SK-N-SH (cell line): ENCODE results near the gene GDPD4. TPM values are rescaled to one million over a fixed set of nuclear protein-coding genes. Genes with fewer than 3 reads are reported as not detected.

Source experiments
- CTCF ChIA-PET: fragments of 300-600, 350-600 bp; formaldehyde crosslinking; extraction: SDS; loops from one replicate; lab custom pipeline; 2021; lab: Yijun Ruan, JAX
- POLR2A ChIA-PET: fragments of 350-600 bp; sonication (Branson Sonifier 250); formaldehyde crosslinking; extraction: SDS; loops from one replicate; lab custom pipeline; 2020; ENCODE audit warnings: antibody characterized with exemption, inconsistent platforms; lab: Yijun Ruan, JAX
- DNase-seq: peaks from one replicate; pipeline ENCODE4 v3.0.0; 2012
- H2AFZ ChIP-seq: fragments of 200-600 bp; sonication (generic); 2 replicates; pipeline ENCODE4 v1.8.1; 2016; ENCODE audit warnings: antibody characterized with exemption, mild to moderate bottlenecking, low read depth
- H3F3A ChIP-seq: fragments of 200-600 bp; sonication (generic); replicated peaks from 2 replicates; pipeline ENCODE3; 2016; ENCODE audit warnings: antibody characterized with exemption, mild to moderate bottlenecking; ENCODE audit not compliant: insufficient read depth
- H3K27ac ChIP-seq, 2 experiments: fragments of 200-500 bp in 1 of 2; fragments of 200-600 bp in 1 of 2; sonication (Bioruptor generic) in 1 of 2; sonication (generic), shearing (Covaris generic) in 1 of 2; 2 replicates each; pipeline versions ENCODE4 v1.5.1 to v1.6.1; 2014 to 2016; ENCODE audit warnings: low read depth in 2 of 2, inconsistent platforms in 1 of 2, low read length in 1 of 2, mild to moderate bottlenecking in 1 of 2, mixed read lengths in 1 of 2
- H3K27me3 ChIP-seq: fragments of 200-600 bp; sonication (generic), shearing (Covaris generic); 2 replicates; pipeline ENCODE4 v1.6.1; 2016; ENCODE audit warnings: mixed run types; ENCODE audit not compliant: insufficient read depth
- H3K36me3 ChIP-seq, 2 experiments: fragments of 200-500 bp in 1 of 2; fragments of 200-600 bp in 1 of 2; sonication (Bioruptor generic) in 1 of 2; sonication (generic) in 1 of 2; replicated peaks in 1 of 2; 2 replicates each; pipeline versions ENCODE3 to v1.5.1; 2014 to 2016; ENCODE audit warnings: low read length in 1 of 2, mild to moderate bottlenecking in 1 of 2; ENCODE audit not compliant: insufficient read depth in 2 of 2, control insufficient read depth in 1 of 2
- H3K4me1 ChIP-seq, 2 experiments: fragments of 200-500 bp in 1 of 2; fragments of 200-600 bp in 1 of 2; sonication (Bioruptor generic) in 1 of 2; sonication (generic), shearing (Covaris generic) in 1 of 2; 2 replicates each; pipeline versions ENCODE4 v1.5.1 to v1.6.1; 2014 to 2016; ENCODE audit warnings: low read depth in 1 of 2, low read length in 1 of 2, mixed run types in 1 of 2; ENCODE audit not compliant: insufficient read depth in 2 of 2, control insufficient read depth in 1 of 2
- H3K4me2 ChIP-seq: fragments of 200-600 bp; sonication (generic), shearing (Covaris generic); 2 replicates; pipeline ENCODE4 v1.6.1; 2017; ENCODE audit warnings: mixed run types
- H3K4me3 ChIP-seq, 2 experiments: fragments of 200-500 bp in 1 of 2; fragments of 200-600 bp in 1 of 2; sonication (Bioruptor generic) in 1 of 2; sonication (generic), shearing (Covaris generic) in 1 of 2; 2 replicates each; pipeline versions ENCODE4 v1.5.1 to v1.8.1; 2014 to 2016; ENCODE audit warnings: low read depth in 2 of 2, inconsistent platforms in 1 of 2, low read length in 1 of 2, mild to moderate bottlenecking in 1 of 2, mixed read lengths in 1 of 2, moderate library complexity in 1 of 2
- H3K79me2 ChIP-seq: fragments of 200-600 bp; sonication (generic); 2 replicates; pipeline ENCODE4 v1.8.1; 2017; ENCODE audit warnings: mild to moderate bottlenecking; ENCODE audit not compliant: insufficient read depth
- H3K9ac ChIP-seq: fragments of 200-600 bp; sonication (generic); 2 replicates; pipeline ENCODE4 v1.6.1; 2017; ENCODE audit warnings: mixed run types
- H3K9me2 ChIP-seq: fragments of 200-600 bp; sonication (generic); 2 replicates; pipeline ENCODE4 v1.6.1; 2017; ENCODE audit warnings: mixed run types
- H3K9me3 ChIP-seq: fragments of 200-600 bp; sonication (generic); 2 replicates; pipeline ENCODE4 v1.6.1; 2017; ENCODE audit warnings: mixed run types, mild to moderate bottlenecking, moderate library complexity
- H4K20me1 ChIP-seq: fragments of 200-600 bp; sonication (generic); 2 replicates; pipeline ENCODE4 v1.6.1; 2017; ENCODE audit warnings: mild to moderate bottlenecking, mixed run types; ENCODE audit not compliant: insufficient read depth
- EZH2phosphoT487 ChIP-seq: fragments of 200-600 bp; sonication (generic); IDR thresholded peaks from 2 replicates; pipeline ENCODE4 v1.6.1; 2017; ENCODE audit warnings: low read depth, mixed run types, mild to moderate bottlenecking, antibody characterized with exemption, moderate library complexity, borderline replicate concordance
- MXI1 ChIP-seq: IDR thresholded peaks from 2 replicates; pipeline ENCODE4 v1.6.1; 2012; ENCODE audit warnings: mild to moderate bottlenecking, low read depth, low read length, improper control_type of control experiment
- RAD21 ChIP-seq: IDR thresholded peaks from 2 replicates; pipeline ENCODE4 v1.6.1; 2012; ENCODE audit warnings: mild to moderate bottlenecking, low read length
- RXRA ChIP-seq: IDR thresholded peaks from 2 replicates; pipeline ENCODE4 v1.4.0; 2012; ENCODE audit warnings: low read depth, mild to moderate bottlenecking, borderline replicate concordance
- TAF1 ChIP-seq: IDR thresholded peaks from 2 replicates; pipeline ENCODE4 v1.6.1; 2012; ENCODE audit warnings: low read depth, mild to moderate bottlenecking, low read length, moderate library complexity, borderline replicate concordance
- TCF12 ChIP-seq: IDR thresholded peaks from 2 replicates; pipeline ENCODE4 v1.4.0; 2012
- YY1 ChIP-seq: IDR thresholded peaks from 2 replicates; pipeline ENCODE4 v1.4.0; 2012; ENCODE audit warnings: low read depth, mild to moderate bottlenecking
- WGBS: methylation state at CpG from one replicate; pipeline ENCODE4 v1.1.6; 2017; ENCODE audit warnings: low lambda C conversion rate; 5-methylcytosine and 5-hydroxymethylcytosine counted together
- polyA plus RNA-seq, 3 experiments: library from polyadenylated mRNA; depleted of rRNA; stranded (reverse); fragments of >200 nt; gene quantifications; 2 replicates each; pipeline ENCODE4 v1.2.3, GENCODE V29; 2012
- TF ChIP-seq, protein P1 (sequence below): fragments of 200-600 bp; sonication (generic); IDR thresholded peaks from 2 replicates; pipeline ENCODE4 v1.6.1; 2017; ENCODE audit warnings: antibody characterized with exemption, mild to moderate bottlenecking, moderate library complexity
- TF ChIP-seq, protein P2 (sequence below): IDR thresholded peaks from 2 replicates; pipeline ENCODE4 v1.4.0; 2012; ENCODE audit warnings: low read depth, borderline replicate concordance
- TF ChIP-seq, protein P3 (sequence below): IDR thresholded peaks from 2 replicates; pipeline ENCODE4 v1.6.1; 2012; ENCODE audit warnings: mild to moderate bottlenecking, low read depth, low read length, moderate library complexity
- TF ChIP-seq, protein P4 (sequence below): fragments of 150-350 bp; IDR thresholded peaks from 2 replicates; pipeline ENCODE4 v1.6.1; 2016; ENCODE audit warnings: mild to moderate bottlenecking, low read depth, low read length
- TF ChIP-seq, protein P5 (sequence below): IDR thresholded peaks from 2 replicates; pipeline ENCODE4 v1.4.0; 2012; ENCODE audit warnings: low read depth

The GDPD4 gene
- polyA plus RNA-seq, 1 of the 3 experiments (the other 2 are of a cell fraction) = not detected

DNA sequence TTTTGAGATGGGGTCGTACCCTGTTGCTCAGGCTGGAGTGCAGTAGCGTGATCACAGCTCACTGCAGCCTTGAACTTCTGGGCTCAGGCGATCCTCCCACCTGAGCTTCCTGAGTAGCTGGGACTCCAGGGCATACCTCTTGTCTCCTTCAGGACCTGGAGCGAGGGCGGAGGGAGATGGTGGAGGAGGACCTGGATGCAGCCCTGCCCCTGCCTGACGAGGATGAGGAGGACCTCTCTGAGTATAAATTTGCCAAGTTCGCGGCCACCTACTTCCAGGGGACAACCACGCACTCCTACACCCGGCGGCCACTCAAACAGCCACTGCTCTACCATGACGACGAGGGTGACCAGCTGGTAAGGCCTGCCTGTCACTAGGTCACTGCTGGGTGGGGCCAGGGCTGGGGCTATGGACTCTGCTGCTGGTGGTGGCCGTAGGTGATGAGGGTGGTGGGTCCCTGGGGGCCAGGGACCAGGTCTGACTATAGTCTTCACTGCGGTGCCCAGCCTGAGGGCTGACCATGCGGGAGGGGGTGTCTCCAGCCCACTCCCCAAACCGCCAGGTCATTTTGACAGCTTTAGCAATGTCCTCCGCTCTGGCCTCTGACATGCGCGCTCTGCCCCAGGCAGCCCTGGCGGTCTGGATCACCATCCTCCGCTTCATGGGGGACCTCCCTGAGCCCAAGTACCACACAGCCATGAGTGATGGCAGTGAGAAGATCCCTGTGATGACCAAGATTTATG lies 119.5 kb downstream of the GDPD4 start:
- H3K9me2 ChIP-seq = no peaks in the 10 kb centered on the region
- no peaks in the 10 kb centered on the region for H3K27me3 ChIP-seq
- no peaks in the 10 kb centered on the region for H3F3A ChIP-seq
- WGBS = 77% methylated on average over 12 of the region's 22 CpGs
- TF ChIP-seq RXRA = no peak
- TF ChIP-seq, protein P1, sequence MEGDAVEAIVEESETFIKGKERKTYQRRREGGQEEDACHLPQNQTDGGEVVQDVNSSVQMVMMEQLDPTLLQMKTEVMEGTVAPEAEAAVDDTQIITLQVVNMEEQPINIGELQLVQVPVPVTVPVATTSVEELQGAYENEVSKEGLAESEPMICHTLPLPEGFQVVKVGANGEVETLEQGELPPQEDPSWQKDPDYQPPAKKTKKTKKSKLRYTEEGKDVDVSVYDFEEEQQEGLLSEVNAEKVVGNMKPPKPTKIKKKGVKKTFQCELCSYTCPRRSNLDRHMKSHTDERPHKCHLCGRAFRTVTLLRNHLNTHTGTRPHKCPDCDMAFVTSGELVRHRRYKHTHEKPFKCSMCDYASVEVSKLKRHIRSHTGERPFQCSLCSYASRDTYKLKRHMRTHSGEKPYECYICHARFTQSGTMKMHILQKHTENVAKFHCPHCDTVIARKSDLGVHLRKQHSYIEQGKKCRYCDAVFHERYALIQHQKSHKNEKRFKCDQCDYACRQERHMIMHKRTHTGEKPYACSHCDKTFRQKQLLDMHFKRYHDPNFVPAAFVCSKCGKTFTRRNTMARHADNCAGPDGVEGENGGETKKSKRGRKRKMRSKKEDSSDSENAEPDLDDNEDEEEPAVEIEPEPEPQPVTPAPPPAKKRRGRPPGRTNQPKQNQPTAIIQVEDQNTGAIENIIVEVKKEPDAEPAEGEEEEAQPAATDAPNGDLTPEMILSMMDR = no peak
- no peak for TF ChIP-seq EZH2phosphoT487
- TF ChIP-seq, protein P2, sequence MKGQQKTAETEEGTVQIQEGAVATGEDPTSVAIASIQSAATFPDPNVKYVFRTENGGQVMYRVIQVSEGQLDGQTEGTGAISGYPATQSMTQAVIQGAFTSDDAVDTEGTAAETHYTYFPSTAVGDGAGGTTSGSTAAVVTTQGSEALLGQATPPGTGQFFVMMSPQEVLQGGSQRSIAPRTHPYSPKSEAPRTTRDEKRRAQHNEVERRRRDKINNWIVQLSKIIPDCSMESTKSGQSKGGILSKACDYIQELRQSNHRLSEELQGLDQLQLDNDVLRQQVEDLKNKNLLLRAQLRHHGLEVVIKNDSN = no peak
- TF ChIP-seq RAD21 = no peak
- no peak for TF ChIP-seq TAF1
- TF ChIP-seq YY1 = no peak
- TF ChIP-seq, protein P3, sequence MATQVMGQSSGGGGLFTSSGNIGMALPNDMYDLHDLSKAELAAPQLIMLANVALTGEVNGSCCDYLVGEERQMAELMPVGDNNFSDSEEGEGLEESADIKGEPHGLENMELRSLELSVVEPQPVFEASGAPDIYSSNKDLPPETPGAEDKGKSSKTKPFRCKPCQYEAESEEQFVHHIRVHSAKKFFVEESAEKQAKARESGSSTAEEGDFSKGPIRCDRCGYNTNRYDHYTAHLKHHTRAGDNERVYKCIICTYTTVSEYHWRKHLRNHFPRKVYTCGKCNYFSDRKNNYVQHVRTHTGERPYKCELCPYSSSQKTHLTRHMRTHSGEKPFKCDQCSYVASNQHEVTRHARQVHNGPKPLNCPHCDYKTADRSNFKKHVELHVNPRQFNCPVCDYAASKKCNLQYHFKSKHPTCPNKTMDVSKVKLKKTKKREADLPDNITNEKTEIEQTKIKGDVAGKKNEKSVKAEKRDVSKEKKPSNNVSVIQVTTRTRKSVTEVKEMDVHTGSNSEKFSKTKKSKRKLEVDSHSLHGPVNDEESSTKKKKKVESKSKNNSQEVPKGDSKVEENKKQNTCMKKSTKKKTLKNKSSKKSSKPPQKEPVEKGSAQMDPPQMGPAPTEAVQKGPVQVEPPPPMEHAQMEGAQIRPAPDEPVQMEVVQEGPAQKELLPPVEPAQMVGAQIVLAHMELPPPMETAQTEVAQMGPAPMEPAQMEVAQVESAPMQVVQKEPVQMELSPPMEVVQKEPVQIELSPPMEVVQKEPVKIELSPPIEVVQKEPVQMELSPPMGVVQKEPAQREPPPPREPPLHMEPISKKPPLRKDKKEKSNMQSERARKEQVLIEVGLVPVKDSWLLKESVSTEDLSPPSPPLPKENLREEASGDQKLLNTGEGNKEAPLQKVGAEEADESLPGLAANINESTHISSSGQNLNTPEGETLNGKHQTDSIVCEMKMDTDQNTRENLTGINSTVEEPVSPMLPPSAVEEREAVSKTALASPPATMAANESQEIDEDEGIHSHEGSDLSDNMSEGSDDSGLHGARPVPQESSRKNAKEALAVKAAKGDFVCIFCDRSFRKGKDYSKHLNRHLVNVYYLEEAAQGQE = no peak
- TF ChIP-seq MXI1 = no peak
- TF ChIP-seq, protein P4, sequence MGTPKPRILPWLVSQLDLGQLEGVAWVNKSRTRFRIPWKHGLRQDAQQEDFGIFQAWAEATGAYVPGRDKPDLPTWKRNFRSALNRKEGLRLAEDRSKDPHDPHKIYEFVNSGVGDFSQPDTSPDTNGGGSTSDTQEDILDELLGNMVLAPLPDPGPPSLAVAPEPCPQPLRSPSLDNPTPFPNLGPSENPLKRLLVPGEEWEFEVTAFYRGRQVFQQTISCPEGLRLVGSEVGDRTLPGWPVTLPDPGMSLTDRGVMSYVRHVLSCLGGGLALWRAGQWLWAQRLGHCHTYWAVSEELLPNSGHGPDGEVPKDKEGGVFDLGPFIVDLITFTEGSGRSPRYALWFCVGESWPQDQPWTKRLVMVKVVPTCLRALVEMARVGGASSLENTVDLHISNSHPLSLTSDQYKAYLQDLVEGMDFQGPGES = no peak
- TF ChIP-seq, protein P5, sequence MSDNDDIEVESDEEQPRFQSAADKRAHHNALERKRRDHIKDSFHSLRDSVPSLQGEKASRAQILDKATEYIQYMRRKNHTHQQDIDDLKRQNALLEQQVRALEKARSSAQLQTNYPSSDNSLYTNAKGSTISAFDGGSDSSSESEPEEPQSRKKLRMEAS = no peak
- TF ChIP-seq TCF12 = no peak
- CTCF ChIA-PET = interaction anchor here (1.0 to 11.8 kb wide), 2 partner anchors 55 to 91 kb away, joined by 3 to 270 read pairs; partner anchors contain the start of gene MYO7A
- no peaks in the 10 kb centered on the region for H3K9me3 ChIP-seq
- H3K27ac ChIP-seq = no peak overlapping the region
- H3K4me2 ChIP-seq = no peak overlapping the region
- POLR2A ChIA-PET = no interaction called here
- DNase-seq = no peak
- no peak overlapping the region for H3K9ac ChIP-seq
- no peaks in the 10 kb centered on the region for H3K79me2 ChIP-seq
- H4K20me1 ChIP-seq = no peaks in the 10 kb centered on the region
- H3K4me1 ChIP-seq = no peaks in the 10 kb centered on the region; a peak in 1 of 4 replicates
- H2AFZ ChIP-seq = no peak overlapping the region
- no peak overlapping the region for H3K4me3 ChIP-seq
- H3K36me3 ChIP-seq = no peaks in the 10 kb centered on the region
